Measurements from ENCODE around the gene GNB1.
A peak's percentile ranks its signal among the peaks of the same experiment; 100 is the strongest.
"Not testable (repeated sequence)": the region's sequence is repeated elsewhere in the genome, so short reads cannot be mapped to it uniquely, and the experiment has no call there.

Gene GNB1

DNA sequence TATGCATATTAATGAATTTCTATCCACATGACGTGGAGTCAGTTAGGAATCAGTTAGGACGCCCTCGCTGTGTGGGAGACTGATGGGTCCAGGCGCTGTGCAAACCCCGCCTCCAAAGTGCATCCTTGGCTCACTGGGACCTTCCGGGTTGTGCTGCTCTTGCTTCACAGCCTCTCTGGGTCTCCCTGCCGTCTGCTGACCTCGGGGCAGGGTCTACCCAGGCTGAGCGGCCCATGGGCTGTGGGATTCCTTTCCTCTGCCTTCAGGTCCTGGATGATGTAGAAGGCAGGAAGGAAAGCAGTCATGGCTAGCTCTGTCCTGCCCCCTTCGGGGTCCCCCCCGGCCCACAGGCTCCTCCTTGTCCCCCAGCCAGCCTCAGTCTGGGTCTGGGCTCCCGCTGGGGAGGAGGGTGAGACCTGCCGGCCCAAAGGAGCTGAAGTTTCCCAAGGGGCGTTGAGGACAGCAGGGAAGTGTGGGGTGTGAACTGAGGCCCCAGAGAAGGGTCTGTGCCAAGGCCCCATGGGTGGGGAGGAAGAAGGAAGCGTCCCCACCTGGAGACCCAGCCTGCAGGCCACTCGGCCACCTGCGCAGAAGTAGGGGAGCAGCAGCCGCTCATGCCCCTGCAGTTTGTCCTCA lies 142.1 kb downstream of the GNB1 start:
- no peaks in the 10 kb centered on the region for H3K27me3 ChIP-seq (replicated peaks)
- in situ Hi-C loops (cut with HindIII; ENCODE audit: low pct_ligation_motif_present, low sequenced_read_pairs): no loop called here
- no peak overlapping the region for H3K27ac ChIP-seq
- DNase-seq: no peak
- H3K4me3 ChIP-seq (ENCODE audit: low read depth, low read length): no peak overlapping the region
- peaks cover 13% of the 10 kb centered on the region for H3K36me3 ChIP-seq (replicated peaks)
- TF ChIP-seq, protein P1, sequence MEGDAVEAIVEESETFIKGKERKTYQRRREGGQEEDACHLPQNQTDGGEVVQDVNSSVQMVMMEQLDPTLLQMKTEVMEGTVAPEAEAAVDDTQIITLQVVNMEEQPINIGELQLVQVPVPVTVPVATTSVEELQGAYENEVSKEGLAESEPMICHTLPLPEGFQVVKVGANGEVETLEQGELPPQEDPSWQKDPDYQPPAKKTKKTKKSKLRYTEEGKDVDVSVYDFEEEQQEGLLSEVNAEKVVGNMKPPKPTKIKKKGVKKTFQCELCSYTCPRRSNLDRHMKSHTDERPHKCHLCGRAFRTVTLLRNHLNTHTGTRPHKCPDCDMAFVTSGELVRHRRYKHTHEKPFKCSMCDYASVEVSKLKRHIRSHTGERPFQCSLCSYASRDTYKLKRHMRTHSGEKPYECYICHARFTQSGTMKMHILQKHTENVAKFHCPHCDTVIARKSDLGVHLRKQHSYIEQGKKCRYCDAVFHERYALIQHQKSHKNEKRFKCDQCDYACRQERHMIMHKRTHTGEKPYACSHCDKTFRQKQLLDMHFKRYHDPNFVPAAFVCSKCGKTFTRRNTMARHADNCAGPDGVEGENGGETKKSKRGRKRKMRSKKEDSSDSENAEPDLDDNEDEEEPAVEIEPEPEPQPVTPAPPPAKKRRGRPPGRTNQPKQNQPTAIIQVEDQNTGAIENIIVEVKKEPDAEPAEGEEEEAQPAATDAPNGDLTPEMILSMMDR (IDR thresholded peaks at IDR 0.05; ENCODE audit: low read depth, low read length, missing control alignments): no peak

DNA sequence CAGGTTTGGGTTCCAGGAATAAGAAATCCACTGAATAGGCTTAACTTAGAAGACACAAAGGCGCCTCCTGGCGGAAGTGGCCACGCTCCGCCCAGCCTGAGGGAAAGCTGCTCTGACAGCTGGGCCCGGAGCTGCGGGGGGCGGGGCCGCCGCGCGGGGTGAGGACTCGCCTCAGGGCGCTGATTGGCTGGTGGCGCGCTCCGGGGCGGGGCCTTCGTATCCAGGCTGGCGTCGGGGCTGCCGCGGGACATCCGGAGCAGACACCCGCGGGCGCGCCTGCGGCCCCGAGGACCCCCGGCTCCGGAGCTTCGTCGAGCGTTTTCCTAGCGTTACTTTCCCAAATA lies 144.3 kb downstream of the GNB1 start:
- H3K4me3 ChIP-seq (ENCODE audit: low read depth, low read length); H3K27me3 ChIP-seq (replicated peaks); H3K27ac ChIP-seq; H3K36me3 ChIP-seq (replicated peaks); DNase-seq; in situ Hi-C loops (cut with HindIII; ENCODE audit: low pct_ligation_motif_present, low sequenced_read_pairs): not testable (repeated sequence)

DNA sequence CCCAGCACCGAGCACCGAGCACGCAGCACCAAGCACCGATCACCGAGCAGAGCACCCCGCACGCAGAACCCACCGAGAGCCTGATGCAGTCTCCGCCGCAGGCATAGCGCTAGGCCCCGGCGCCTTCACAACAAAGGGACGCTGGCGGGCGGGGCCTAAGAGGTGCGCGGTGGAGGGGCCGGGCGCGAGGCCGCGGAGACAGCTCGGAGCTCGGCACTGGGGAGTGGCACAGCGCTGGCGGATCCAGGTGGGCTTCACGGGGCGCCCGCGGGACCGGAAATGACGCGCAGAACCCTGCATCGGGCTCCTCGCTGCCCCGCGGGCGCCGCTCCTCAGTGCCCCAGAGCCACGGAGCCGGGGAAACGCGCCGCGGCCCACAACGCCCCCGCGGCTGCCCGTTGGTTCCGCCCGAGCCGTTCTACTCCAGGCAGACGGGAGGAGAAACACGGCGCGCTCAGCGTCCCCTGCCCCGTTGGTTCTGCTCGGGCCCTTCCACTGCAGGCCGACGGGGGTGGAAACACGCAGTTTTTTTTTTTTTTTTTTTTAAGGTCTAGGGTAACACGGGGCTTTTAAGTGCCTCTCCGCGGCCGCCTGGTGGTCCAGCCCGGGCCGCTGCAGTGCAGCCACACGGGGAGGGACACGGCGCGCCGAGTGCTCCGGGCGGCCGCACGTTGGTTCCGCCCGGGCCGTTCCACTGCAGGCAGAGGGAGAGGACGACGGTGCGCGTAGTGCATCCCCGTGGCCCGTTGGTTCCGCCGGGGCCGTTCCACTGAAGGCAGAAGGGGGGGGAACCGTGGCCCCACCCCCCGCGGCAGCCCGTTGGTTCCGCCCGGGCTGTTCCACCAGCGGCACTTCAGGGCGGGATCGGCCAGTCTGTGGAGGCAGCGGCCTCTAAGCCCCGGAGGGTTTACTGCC lies 145.0 kb downstream of the GNB1 start:
- DNase-seq; H3K36me3 ChIP-seq (replicated peaks); in situ Hi-C loops (cut with HindIII; ENCODE audit: low pct_ligation_motif_present, low sequenced_read_pairs); H3K27me3 ChIP-seq (replicated peaks); H3K27ac ChIP-seq: not testable (repeated sequence)
- peak overlapping the region; percentile 51 for H3K4me3 ChIP-seq (ENCODE audit: low read depth, low read length)

DNA sequence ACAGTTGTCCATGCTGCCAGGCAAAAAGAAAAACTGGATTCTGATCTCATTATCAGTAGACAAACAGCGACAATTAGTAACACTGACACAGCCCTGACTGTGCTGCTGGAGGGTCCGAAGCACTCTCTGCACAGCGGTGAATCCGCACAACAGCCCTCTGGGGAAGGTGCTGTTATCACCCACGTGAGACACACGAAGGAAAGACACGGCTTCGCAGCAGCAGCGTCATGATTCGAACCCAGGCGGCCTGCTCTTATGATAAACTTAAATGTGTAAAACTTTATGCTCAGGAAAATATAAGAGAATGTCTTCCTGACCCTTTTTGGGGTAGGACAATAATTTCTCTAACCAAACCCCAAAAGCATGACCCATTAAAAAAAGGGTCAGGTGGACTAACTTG lies 148.4 kb downstream of the GNB1 start:
- in situ Hi-C loops (cut with HindIII; ENCODE audit: low pct_ligation_motif_present, low sequenced_read_pairs); H3K36me3 ChIP-seq (replicated peaks); H3K27ac ChIP-seq; H3K4me3 ChIP-seq (ENCODE audit: low read depth, low read length); H3K27me3 ChIP-seq (replicated peaks); DNase-seq: not testable (repeated sequence)

DNA sequence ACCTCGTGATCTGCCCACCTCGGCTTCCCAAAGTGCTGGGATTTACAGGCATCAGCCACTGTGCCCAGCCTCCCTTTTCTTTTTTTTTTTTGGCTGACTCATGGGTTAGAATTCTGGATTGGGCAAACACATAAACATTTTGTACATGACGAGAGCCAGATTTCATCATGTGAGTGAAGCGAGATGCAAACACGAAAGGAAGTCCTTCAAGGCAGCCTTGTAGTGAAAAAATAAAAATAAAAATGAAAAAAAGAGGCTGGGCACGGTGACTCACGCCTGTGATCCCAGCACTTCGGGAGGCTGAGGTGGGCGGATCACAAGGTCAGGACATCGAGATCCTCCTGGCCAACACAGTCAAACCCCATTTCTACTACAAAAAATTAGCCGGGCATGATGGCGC lies 149.9 kb downstream of the GNB1 start:
- in situ Hi-C loops (cut with HindIII; ENCODE audit: low pct_ligation_motif_present, low sequenced_read_pairs): not testable (repeated sequence)
- H3K27ac ChIP-seq: peak overlapping the region; percentile 99

DNA sequence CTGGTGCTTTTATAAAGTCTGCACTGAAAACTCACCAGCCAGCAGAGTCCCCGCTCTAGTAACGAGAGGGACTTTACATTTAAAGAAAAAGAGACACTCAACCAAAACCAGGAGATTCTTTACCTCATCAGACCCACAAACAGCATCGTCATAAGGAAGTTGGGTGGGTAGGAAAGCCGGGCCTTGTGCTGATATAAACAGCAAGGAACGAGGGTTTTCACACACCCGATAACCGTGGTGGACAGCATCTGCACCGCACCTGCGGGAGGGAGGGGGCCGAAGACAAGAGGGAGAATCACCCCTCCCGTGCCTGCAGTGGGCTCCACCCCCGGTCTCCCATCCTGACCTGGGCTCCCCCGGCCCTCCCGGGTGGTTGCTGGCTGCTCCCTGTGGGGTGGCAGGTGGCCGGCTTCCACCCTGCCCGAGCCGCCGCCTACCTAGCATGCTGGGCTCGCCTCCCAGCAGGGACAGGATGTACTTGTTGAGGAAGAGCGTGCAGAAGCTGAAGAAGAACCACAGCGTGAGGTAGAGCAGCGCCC lies 152.0 kb downstream of the GNB1 start:
- H3K27ac ChIP-seq; H3K4me3 ChIP-seq (ENCODE audit: low read depth, low read length); in situ Hi-C loops (cut with HindIII; ENCODE audit: low pct_ligation_motif_present, low sequenced_read_pairs); H3K36me3 ChIP-seq (replicated peaks); H3K27me3 ChIP-seq (replicated peaks); DNase-seq: not testable (repeated sequence)

More for the DNA sequence above, 149.9 kb downstream of the GNB1 start:
- not testable (repeated sequence) for H3K4me3 ChIP-seq (ENCODE audit: low read depth, low read length); H3K27me3 ChIP-seq (replicated peaks); H3K36me3 ChIP-seq (replicated peaks)
- DNase-seq: peak; percentile 94

DNA sequence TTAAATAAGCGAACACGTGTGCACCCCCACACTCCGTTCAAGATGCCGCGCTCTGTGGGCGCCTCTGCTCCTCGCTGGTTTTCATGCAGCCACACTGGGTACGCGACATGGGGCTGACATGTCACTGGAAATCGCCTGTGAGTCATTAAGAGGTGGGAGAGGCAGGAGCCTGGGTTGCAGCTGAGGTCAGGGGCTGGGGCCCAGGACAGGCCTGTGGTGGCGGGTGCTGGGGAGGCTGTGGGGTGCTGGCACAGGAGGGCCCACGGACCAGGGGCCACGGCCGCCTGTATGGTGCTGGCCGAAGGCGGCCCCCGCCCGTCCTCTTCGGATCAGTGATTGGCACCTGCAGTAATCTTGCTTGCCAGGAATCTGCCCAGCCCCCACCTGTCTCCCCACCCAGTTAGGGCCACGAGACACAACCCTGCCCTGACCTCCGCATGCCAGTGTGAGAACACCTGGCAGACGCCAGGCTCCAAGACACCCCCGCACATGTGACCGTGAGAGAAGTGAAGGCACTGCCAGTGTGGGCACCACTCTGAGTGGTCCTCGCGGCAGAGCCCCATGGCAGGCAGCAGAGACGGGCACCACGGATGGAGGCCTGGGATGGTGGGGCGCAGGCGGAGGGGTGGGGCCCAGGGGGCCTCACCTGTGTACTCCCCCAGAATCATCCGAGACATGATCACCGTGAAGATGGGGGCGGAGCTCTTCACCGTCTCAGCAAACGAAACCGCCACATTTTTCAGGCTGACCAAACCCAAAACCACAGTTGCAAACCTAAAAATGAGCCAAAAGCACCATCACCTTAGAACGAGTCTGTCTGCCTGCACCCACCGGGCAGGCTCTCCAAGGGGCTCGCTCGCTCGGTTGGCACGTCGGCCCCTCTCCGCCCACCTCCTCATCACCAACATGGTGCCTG lies 153.0 kb downstream of the GNB1 start:
- H3K36me3 ChIP-seq (replicated peaks); in situ Hi-C loops (cut with HindIII; ENCODE audit: low pct_ligation_motif_present, low sequenced_read_pairs); H3K27ac ChIP-seq; H3K27me3 ChIP-seq (replicated peaks); DNase-seq; H3K4me3 ChIP-seq (ENCODE audit: low read depth, low read length): not testable (repeated sequence)
